BLaER1 (cell line): ENCODE data around the gene RYR1.

Source experiments
- H3K27ac ChIP-seq: shearing (Covaris generic); formaldehyde crosslinking; 2 replicates; pipeline ENCODE4 v1.8.1; 2022
- H3K27me3 ChIP-seq: shearing (Covaris generic); formaldehyde crosslinking; 2 replicates; pipeline ENCODE4 v1.8.1; 2022
- H3K36me3 ChIP-seq: shearing (Covaris generic); formaldehyde crosslinking; 2 replicates; pipeline ENCODE4 v1.8.1; 2022
- H3K4me1 ChIP-seq: shearing (Covaris generic); formaldehyde crosslinking; 2 replicates; pipeline ENCODE4 v1.8.1; 2022
- H3K4me2 ChIP-seq: shearing (Covaris generic); formaldehyde crosslinking; 2 replicates; pipeline ENCODE4 v1.8.1; 2022
- H3K4me3 ChIP-seq: shearing (Covaris generic); formaldehyde crosslinking; 2 replicates; pipeline ENCODE4 v1.8.1; 2022
- H3K9ac ChIP-seq: shearing (Covaris generic); formaldehyde crosslinking; 2 replicates; pipeline ENCODE4 v1.8.1; 2022
- H3K9me3 ChIP-seq: shearing (Covaris generic); formaldehyde crosslinking; 2 replicates; pipeline ENCODE4 v1.8.1; 2022
- H4K20me1 ChIP-seq: shearing (Covaris generic); formaldehyde crosslinking; 2 replicates; pipeline ENCODE4 v1.8.1; 2022
- Cebpa-rat ChIP-seq: shearing (Covaris generic); IDR thresholded peaks from 2 replicates; pipeline ENCODE4 v1.8.1; 2022

Gene RYR1

DNA sequence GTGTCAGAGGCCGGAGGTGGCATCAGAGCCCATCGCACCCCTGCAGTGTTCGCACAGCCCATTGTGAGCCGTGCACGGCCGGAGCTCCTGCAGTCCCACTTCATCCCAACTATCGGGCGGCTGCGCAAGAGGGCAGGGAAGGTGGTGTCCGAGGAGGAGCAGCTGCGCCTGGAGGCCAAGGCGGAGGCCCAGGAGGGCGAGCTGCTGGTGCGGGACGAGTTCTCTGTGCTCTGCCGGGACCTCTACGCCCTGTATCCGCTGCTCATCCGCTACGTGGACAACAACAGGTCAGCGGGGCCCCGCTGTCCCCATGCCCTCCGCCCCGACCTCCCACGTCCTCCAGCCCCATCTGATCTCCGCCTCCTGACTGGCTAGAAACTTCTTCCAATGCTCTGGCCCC, 85.7 kb downstream of the RYR1 start:
- no peak for TF ChIP-seq Cebpa-rat
- H3K27ac ChIP-seq, result no peak overlapping the region
- H3K4me3 ChIP-seq, result no peak overlapping the region
- no peaks in the 10 kb centered on the region for H3K36me3 ChIP-seq
- H3K4me1 ChIP-seq, result peaks cover 11% of the 10 kb centered on the region; the same call in 1 of the 2 replicates
- no peak overlapping the region for H3K4me2 ChIP-seq
- no peaks in the 10 kb centered on the region for H3K27me3 ChIP-seq
- no peaks in the 10 kb centered on the region for H4K20me1 ChIP-seq
- H3K9ac ChIP-seq, result no peak overlapping the region
- no peaks in the 10 kb centered on the region for H3K9me3 ChIP-seq

DNA sequence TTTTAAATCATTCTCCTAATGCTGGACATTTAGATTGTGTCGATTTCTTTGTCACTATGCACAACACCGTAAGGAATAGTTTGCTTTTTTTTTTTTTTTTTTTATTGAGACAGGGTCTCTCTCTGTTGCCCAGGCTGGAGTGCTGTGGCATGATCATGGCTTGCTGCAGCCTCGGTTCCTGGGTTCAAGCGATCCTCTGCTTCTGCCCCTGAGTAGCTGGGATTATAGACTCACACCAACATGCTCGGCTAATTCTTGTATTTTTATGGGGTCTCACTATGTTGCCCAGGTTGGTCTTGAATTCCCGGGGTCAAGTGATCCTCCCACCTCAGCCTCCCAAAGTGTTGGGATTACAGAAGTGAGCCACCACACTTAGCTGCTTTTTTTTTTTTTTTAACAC, 86.5 kb downstream of the RYR1 start:
- Histone ChIP-seq H3K27me3 (no peaks in the 10 kb centered on the region), H3K9me3 (no peaks in the 10 kb centered on the region), H3K9ac (no peak overlapping the region), H3K36me3 (no peaks in the 10 kb centered on the region), H3K27ac (no peak overlapping the region), H4K20me1 (no peaks in the 10 kb centered on the region), H3K4me2 (no peak overlapping the region), H3K4me3 (no peak overlapping the region), H3K4me1 (peaks cover 7% of the 10 kb centered on the region; the same call in 1 of the 2 replicates)
- TF ChIP-seq Cebpa-rat, result no peak

DNA sequence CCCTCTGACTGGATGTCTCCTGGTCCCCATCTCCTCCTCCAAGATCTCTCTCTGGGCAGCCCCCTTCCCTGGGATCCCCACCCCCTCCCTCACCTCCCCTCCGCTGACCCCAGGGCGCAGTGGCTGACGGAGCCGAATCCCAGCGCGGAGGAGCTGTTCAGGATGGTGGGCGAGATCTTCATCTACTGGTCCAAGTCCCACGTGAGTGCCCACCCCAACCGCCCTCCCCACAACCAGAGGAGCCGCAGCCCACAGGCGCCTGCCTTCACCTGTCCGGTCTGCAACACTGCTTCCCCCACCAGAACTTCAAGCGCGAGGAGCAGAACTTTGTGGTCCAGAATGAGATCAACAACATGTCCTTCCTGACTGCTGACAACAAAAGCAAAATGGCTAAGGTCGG, 89.4 kb downstream of the RYR1 start:
- Histone ChIP-seq H4K20me1 (no peaks in the 10 kb centered on the region), H3K9me3 (no peaks in the 10 kb centered on the region), H3K4me1 (peaks cover 6% of the 10 kb centered on the region; the same call in 1 of the 2 replicates), H3K4me3 (no peak overlapping the region), H3K27ac (no peak overlapping the region), H3K36me3 (no peaks in the 10 kb centered on the region), H3K27me3 (no peaks in the 10 kb centered on the region), H3K9ac (no peak overlapping the region), H3K4me2 (no peak overlapping the region)
- no peak for TF ChIP-seq Cebpa-rat

DNA sequence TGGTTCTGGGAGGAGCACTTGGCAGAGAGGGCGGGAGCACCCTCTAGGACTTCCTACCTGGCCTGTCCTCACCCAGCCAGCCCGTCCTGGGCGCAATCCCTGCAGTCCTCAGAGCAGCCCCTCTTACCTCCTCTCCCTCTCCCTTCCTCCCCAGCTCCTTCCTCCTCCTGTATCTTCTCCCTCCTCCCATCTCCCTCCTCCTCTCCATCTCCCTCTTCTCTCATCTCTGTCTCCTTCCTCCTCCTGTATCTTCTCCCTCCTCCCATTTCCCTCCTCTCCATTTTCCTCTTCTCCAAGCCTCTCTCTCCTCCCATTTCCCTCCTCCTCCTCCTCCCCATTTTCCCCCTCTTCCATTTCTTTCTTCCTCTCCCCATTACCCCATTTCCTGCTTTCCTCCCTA, 89.8 kb downstream of the RYR1 start:
- no peak overlapping the region for H3K4me3 ChIP-seq
- H3K27me3 ChIP-seq, result no peaks in the 10 kb centered on the region
- no peaks in the 10 kb centered on the region for H4K20me1 ChIP-seq
- no peaks in the 10 kb centered on the region for H3K36me3 ChIP-seq
- no peak overlapping the region for H3K27ac ChIP-seq
- no peak overlapping the region for H3K9ac ChIP-seq
- no peak for TF ChIP-seq Cebpa-rat
- no peak overlapping the region for H3K4me2 ChIP-seq
- H3K4me1 ChIP-seq, result peaks cover 6% of the 10 kb centered on the region; the same call in 1 of the 2 replicates
- H3K9me3 ChIP-seq, result no peaks in the 10 kb centered on the region

DNA sequence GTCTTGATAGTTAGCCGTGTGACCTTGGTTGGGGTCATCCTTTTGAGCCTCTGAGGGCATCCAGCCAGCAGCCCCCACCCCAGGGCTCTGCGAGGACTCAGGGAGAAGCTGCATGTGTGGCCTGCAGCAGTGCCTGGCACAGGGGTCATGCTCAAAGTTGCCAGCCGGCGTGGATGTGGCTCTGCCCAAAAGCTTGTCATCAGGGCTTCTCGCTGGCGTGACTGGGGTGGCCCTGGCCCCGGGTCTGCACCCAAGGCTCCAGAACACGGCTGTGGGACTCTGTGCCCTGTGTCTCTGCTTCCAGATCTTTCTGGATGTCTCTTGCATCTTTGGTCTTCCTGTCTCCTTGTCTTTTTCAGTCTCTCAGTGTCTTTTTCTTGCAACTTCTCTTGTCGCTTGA, 90.9 kb downstream of the RYR1 start:
- Histone ChIP-seq H3K4me1 (peaks cover 6% of the 10 kb centered on the region; the same call in 1 of the 2 replicates), H3K9ac (no peak overlapping the region), H3K27ac (no peak overlapping the region), H3K4me3 (no peak overlapping the region), H3K4me2 (no peak overlapping the region), H3K27me3 (no peaks in the 10 kb centered on the region), H3K36me3 (no peaks in the 10 kb centered on the region), H4K20me1 (no peaks in the 10 kb centered on the region), H3K9me3 (no peaks in the 10 kb centered on the region)
- no peak for TF ChIP-seq Cebpa-rat

DNA sequence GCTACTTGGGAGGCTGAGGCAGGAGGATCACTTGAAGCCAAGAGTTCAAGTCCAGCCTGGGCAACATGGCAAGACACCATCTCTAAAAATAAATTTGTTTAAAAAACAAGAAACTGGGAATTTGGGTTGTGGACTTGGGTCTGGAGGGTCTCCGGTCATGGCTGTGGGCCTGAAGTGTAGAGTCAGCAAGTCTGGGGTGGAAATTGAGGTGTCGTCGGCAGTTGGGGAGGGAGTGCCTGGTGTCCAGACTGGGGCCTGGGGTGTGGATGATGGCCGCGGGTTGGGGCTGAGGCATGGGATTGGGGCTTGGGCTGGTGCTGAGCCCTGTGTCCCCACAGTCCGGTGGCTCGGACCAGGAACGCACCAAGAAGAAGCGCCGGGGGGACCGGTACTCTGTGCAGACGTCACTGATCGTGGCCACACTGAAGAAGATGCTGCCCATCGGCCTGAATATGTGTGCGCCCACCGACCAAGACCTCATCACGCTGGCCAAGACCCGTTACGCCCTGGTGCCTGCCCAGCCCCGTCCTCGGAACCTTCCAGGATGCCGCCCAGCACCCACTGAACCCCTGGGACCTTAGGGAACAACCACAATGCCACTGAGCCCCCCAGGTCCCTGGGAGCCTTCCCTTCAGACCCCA, 91.6 kb downstream of the RYR1 start:
- Histone ChIP-seq H3K4me1 (peaks cover 6% of the 10 kb centered on the region; the same call in 1 of the 2 replicates), H3K27me3 (no peaks in the 10 kb centered on the region), H3K27ac (no peak overlapping the region), H4K20me1 (no peaks in the 10 kb centered on the region), H3K4me2 (0 out of 2 replicates have a peak overlapping the region, but pooled peaks have one; percentile 12), H3K36me3 (no peaks in the 10 kb centered on the region), H3K9ac (no peak overlapping the region), H3K4me3 (no peak overlapping the region), H3K9me3 (no peaks in the 10 kb centered on the region)
- TF ChIP-seq Cebpa-rat, result no peak

DNA sequence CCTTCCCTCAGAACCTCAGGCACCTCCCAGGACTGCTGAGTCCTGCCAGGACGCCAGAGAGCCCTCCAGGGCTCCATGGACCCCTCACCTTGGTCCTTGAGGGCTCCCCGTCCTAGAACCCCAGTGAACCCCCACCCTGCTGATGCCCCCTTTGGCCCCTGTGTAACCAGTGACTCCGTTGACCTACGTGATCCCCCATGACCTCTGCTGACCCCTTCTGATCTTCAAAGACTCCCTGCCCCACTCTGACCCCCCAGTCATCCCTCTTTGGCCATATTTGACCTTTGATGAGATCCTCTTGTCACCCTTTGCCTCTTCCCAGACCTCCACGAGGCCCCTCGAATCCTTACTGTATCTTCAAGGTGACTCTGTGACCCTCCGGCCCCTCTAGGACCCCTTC, 92.9 kb downstream of the RYR1 start:
- no peaks in the 10 kb centered on the region for H4K20me1 ChIP-seq
- H3K9ac ChIP-seq, result no peak overlapping the region
- H3K36me3 ChIP-seq, result no peaks in the 10 kb centered on the region
- H3K27me3 ChIP-seq, result no peaks in the 10 kb centered on the region
- no peak for TF ChIP-seq Cebpa-rat
- H3K4me3 ChIP-seq, result no peak overlapping the region
- H3K27ac ChIP-seq, result no peak overlapping the region
- no peak overlapping the region for H3K4me2 ChIP-seq
- no peaks in the 10 kb centered on the region for H3K9me3 ChIP-seq
- H3K4me1 ChIP-seq, result peaks cover 6% of the 10 kb centered on the region; the same call in 1 of the 2 replicates

DNA sequence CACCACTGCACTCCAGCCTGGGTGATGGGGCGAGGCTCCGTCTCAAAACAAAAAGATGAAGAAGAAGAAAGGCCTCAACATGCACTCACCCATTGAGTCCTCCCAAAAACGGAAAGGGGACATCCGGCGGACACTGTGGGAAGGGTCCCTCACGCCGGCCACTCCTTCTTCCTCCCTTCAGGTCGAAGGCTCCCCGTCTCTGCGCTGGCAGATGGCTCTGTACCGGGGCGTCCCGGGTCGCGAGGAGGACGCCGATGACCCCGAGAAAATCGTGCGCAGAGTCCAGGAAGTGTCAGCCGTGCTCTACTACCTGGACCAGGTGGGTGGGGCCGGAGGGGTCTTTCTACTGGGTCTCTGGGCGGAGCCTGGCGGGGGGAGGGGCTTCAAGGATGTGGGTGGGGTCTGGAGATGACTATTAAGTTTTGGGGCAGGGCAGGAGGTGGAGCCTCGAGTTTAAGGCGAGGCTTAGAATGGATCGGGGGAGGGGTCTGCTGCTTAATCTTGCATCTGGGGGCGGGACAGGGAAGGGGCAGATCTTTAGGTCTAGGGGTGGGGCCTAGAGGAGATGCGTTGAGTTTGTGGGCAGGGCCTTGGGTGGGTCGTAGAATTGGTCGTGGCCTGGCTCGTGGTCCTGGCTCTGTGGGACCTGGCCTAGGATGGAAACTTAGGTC, 94.1 kb downstream of the RYR1 start:
- no peak for TF ChIP-seq Cebpa-rat
- Histone ChIP-seq H3K27me3 (no peaks in the 10 kb centered on the region), H3K4me1 (peaks cover 6% of the 10 kb centered on the region; the same call in 1 of the 2 replicates), H3K36me3 (no peaks in the 10 kb centered on the region), H3K4me3 (no peak overlapping the region), H3K9me3 (no peaks in the 10 kb centered on the region), H4K20me1 (no peaks in the 10 kb centered on the region), H3K4me2 (no peak overlapping the region), H3K9ac (no peak overlapping the region), H3K27ac (no peak overlapping the region)

DNA sequence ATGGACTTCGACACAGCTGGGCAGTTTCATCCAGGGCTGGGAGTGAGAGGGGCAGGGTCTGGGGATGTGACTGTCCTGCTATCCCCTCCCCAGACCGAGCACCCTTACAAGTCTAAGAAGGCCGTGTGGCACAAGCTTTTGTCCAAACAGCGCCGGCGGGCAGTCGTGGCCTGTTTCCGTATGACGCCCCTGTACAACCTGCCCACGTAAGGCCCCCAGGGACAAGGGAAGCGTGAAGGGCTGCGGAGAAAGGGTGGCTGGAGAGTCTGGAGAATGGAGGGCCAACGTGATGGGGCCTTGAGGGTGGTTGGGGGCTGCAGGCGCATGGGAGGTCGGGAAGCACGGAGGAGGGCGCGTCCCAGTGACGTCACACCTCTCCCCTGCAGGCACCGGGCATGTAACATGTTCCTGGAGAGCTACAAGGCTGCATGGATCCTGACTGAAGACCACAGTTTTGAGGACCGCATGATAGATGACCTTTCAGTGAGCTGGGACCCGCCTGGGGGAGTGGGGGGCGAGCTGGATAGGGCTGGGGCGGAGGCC, 94.8 kb downstream of the RYR1 start:
- no peak overlapping the region for H3K9ac ChIP-seq
- no peaks in the 10 kb centered on the region for H3K36me3 ChIP-seq
- H3K4me2 ChIP-seq, result no peak overlapping the region
- H3K9me3 ChIP-seq, result no peaks in the 10 kb centered on the region
- no peaks in the 10 kb centered on the region for H4K20me1 ChIP-seq
- H3K27me3 ChIP-seq, result no peaks in the 10 kb centered on the region
- H3K4me1 ChIP-seq, result peaks cover 6% of the 10 kb centered on the region; the same call in 1 of the 2 replicates
- no peak overlapping the region for H3K4me3 ChIP-seq
- H3K27ac ChIP-seq, result no peak overlapping the region
- TF ChIP-seq Cebpa-rat, result no peak

DNA sequence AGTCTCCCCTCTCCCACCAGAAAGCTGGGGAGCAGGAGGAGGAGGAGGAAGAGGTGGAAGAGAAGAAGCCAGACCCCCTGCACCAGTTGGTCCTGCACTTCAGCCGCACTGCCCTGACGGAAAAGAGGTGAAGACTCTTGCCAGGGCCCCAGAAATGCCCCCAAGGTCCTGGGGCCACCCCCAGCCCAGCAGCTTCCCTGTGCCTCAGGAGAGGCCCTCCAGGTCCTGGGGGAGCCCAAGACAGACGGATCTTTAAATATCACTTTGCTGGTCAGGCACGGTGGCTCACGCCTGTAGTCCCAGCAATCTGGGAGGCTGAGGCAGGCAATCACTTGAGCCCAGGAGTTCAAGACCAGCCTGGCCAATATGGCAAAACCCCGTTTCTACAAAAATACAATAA, 95.4 kb downstream of the RYR1 start:
- Histone ChIP-seq H3K4me2 (no peak overlapping the region), H3K27me3 (no peaks in the 10 kb centered on the region), H3K36me3 (no peaks in the 10 kb centered on the region), H4K20me1 (no peaks in the 10 kb centered on the region), H3K27ac (no peak overlapping the region), H3K4me3 (no peak overlapping the region), H3K9ac (no peak overlapping the region), H3K4me1 (peaks cover 6% of the 10 kb centered on the region; the same call in 1 of the 2 replicates), H3K9me3 (no peaks in the 10 kb centered on the region)
- TF ChIP-seq Cebpa-rat, result no peak
